ENCODE results near the gene PDZD7. TPM values are rescaled to one million over a fixed set of nuclear protein-coding genes. Genes with fewer than 3 reads are reported as not detected.

PDZD7 gene
- total RNA-seq, 2 donors from 2014 or later, result 0.12 to 0.44 TPM

DNA sequence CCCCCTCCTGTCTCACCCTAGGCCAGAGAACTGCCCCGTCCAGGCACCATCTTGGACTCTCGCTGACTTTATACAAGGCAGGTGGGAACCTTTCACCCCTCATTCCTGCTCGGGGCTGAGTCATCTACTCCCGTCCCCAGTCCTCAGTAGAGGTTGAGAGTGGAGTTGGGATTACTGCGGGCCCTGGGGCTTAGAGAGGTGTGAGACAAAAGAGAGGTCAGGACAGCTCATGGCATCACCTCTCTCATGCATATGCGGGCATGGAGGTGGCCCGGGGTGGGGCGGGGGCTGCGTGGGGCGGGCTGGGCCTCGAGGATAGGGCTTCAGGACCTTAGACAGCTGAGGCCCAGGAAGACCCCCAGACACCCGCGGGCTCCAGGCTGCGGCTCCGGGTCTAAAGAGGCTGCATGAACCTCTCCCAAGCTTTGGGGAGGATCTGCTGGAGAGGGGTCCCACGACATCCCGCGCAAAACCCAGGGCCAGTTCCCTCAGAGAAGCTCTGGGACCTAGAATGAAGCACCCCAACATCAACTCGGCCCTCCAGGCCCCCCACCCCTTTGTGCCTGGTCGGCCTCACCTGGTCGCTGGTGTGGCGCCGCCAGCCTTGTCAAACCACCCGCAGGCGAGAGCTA, 317 bp downstream of the PDZD7 start:
- peak overlapping the region; percentile 84 to 91 for H3K4me3 Mint-ChIP-seq
- H3K27me3 Mint-ChIP-seq (ENCODE audit: low read depth), result peaks cover 7% of the 10 kb centered on the region
- ATAC-seq (replicated peaks in 1 of 2) (no peak), DNase-seq (no peak)
- no peaks in the 10 kb centered on the region for H3K36me3 Mint-ChIP-seq (ENCODE audit: insufficient read depth in 2 of 2)
- H3K27ac Mint-ChIP-seq, result no peak overlapping the region
- peaks cover 18% of the 10 kb centered on the region for H3K4me1 Mint-ChIP-seq (ENCODE audit: low read depth)
- H3K9me3 Mint-ChIP-seq, result no peaks in the 10 kb centered on the region

DNA sequence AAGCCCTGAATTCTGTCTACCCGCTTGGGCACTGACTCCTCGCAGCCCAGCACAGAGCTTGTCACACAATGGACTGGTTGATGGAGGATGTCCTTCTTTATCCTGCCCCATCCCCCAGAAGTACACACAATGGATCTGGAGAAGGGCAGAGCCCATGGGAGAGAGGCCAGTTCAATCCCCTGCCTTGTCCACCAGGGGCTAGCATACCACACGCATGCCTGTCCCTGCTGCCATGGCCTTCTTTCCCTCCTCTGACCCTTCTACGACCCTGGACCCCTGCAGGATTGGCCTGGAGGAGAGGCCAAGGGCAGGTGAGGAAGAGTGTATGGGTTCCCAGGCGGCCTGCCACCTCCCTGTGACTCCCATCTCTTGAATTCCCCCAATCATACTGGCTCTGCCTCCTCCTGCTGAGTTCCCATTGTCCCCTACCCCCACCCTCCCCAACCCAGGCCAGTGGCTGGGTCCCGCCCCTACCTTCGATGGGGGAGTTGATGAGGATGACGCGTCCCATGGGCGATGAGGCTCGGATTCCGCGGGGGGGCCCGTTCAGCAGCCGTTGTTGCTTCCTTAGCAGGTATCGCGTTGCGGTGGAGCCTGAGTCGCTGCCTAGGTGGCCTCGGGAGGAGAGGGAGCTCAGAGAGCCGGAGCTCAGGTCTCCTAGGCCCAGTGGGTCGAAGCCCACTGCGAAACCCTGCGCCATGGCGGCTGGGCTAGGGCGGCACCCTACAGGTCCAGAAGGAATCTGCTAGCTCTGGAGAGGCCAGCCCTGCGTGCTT, 1.2 kb downstream of the PDZD7 start:
- H3K9me3 Mint-ChIP-seq, result no peaks in the 10 kb centered on the region
- H3K36me3 Mint-ChIP-seq (ENCODE audit: insufficient read depth in 2 of 2), result no peaks in the 10 kb centered on the region
- no peak overlapping the region for H3K27ac Mint-ChIP-seq
- H3K4me1 Mint-ChIP-seq (ENCODE audit: low read depth), result peaks cover 18% of the 10 kb centered on the region
- peaks cover 7% of the 10 kb centered on the region for H3K27me3 Mint-ChIP-seq (ENCODE audit: low read depth)
- no peak for ATAC-seq (replicated peaks in 1 of 2)
- H3K4me3 Mint-ChIP-seq, result no peak overlapping the region
- DNase-seq, result no peak

DNA sequence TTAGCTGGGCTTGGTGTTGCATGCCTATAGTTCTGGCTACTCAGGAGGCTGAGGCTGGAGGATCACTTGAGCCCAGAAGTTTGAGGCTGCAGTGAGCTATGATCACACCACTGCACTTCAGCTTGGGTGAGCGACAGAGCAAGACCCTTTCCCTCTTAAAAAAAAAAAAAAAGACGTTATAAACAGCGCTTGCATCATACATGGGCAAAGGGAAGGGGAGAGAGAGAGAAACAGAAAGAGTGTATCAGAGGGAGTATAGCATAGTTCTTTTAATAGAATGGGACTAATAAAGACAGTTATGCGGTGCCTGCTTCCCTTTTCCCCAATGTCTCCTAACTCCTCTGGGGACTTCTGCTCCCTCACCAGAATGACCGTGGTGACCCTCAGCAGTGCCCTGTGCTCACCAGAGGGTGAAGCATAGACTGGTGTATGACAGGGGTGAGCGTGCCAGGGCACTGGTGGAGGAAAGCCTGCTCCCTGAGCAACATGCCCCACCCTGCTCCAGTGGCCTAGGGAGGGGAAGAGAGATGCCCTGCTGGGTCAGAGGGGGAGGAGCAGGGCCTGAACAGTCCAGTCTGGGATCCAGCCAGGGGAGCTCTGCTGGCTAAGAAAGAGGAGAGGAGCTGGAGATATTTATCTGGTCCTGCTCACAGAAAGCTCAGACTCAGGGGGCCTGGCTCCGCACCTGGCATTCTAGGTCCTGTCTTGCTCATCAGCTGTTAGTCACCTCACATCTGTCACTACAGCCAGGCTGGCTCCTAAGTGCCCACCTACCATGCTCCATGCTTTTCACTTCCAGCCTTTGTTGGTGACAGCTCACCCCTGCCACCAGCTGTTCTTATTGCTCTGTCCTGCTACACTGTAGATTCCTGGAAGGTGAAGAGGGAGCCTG, 2.2 kb downstream of the PDZD7 start:
- no peak overlapping the region for H3K4me3 Mint-ChIP-seq
- H3K27me3 Mint-ChIP-seq (ENCODE audit: low read depth), result peaks cover 7% of the 10 kb centered on the region
- no peak overlapping the region for H3K27ac Mint-ChIP-seq
- peaks cover 18% of the 10 kb centered on the region for H3K4me1 Mint-ChIP-seq (ENCODE audit: low read depth)
- ATAC-seq (replicated peaks in 1 of 2) (no peak), DNase-seq (no peak)
- no peaks in the 10 kb centered on the region for H3K9me3 Mint-ChIP-seq
- no peaks in the 10 kb centered on the region for H3K36me3 Mint-ChIP-seq (ENCODE audit: insufficient read depth in 2 of 2)

DNA sequence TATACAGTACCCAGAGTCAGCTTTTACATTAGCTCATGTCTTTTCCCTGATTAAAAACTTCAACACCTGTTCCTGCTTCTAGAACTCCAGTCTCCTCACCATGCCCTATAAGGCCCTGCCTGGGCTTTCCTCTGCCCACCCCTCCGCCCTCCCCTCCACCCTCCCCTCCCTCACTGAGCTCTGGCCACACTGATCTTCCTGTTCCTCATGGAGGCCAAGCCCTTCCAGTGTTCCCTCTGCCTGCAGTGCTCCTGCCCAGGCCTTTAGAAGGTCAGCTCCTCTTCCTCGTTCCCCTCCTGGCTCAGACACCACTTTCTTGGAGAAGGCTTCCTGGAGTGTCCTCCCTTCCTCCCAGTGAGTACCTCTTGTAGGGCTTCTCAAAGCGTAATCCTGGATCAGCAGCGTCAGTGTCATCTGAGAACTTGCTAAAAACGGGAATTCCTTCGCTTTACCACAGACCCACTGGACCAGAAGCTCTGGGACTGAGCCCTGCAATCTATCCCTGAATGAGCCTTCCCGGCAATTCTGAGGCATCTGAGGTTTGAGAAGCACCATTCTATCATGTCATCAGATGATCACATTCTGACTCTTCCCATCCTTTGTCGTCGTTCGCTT, 3.7 kb downstream of the PDZD7 start:
- DNase-seq (no peak), ATAC-seq (replicated peaks in 1 of 2) (no peak)
- Mint-ChIP-seq H3K36me3 (ENCODE audit: insufficient read depth in 2 of 2) (no peaks in the 10 kb centered on the region), H3K27ac (no peak overlapping the region), H3K4me3 (no peak overlapping the region), H3K27me3 (ENCODE audit: low read depth) (peaks cover 7% of the 10 kb centered on the region), H3K4me1 (ENCODE audit: low read depth) (peaks cover 9% of the 10 kb centered on the region), H3K9me3 (no peaks in the 10 kb centered on the region)

DNA sequence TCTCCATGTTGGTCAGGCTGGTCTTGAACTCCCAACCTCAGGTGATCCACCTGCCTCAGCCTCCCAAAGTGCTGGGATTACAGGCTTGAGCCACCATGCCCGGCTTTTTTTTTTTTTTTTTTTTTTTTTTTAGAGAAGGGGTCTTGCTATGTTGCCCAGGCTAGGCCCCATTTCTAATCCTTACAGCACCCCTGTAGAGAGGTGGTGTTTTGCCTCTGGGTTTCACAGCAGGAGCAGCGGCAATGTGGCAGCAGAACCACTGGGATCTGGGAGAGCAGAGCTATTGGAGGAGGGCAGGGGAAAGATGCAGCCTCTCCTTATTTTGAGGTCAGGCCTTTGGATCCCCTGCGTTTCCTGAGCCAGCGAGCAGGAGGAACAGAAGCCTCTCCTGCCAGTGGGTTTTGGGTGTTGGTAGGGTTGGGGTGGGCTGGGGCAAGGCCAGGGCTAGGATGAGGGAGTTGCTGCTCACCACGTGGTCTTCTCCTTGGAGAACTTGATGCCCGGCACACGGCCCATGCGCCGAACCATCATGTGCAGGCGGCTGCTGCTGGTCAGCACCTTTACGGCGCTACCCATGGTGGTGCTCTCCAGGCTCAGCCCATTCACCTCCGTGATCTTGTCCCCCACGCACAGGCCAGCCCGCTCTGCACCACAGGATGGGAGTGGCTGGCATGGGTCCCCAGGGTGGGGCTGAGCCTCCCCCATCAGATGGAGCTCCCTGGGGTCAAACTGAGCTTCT, 7.8 kb downstream of the PDZD7 start:
- no peaks in the 10 kb centered on the region for H3K9me3 Mint-ChIP-seq
- DNase-seq (no peak), ATAC-seq (replicated peaks in 1 of 2) (no peak)
- H3K27ac Mint-ChIP-seq, result no peak overlapping the region
- peaks cover 6% of the 10 kb centered on the region for H3K4me1 Mint-ChIP-seq (ENCODE audit: low read depth)
- no peaks in the 10 kb centered on the region for H3K36me3 Mint-ChIP-seq (ENCODE audit: insufficient read depth in 2 of 2)
- H3K27me3 Mint-ChIP-seq (ENCODE audit: low read depth), result peaks cover 21% of the 10 kb centered on the region
- no peak overlapping the region for H3K4me3 Mint-ChIP-seq

DNA sequence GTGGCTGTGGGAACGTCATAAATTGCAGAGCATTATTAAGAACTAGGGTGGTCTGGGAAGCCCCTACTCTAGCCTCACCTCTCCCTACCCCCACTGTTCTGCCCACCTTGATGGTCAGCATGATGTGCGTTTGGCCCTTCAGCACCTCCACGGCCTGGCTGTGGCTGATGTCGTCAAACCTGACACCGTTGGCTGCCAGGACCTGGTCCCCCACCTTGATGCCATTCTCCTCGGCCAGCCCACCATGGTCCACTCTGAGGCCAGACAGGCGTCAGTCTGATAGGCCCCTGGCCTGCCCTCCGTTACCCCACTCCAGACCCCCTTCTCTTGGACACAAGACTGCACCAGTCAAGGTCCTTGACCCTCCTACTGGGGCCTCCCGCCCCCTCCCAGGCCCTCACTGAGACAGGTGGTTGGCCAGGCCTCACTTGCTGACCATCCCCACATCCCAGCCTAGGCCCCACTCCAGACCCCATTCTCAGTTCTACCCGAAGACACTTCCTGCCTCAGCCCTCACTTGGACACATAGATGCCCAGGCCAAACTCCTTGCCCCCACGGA, 9.2 kb downstream of the PDZD7 start:
- Mint-ChIP-seq H3K27ac (no peak overlapping the region), H3K4me1 (ENCODE audit: low read depth) (peaks cover 6% of the 10 kb centered on the region), H3K27me3 (ENCODE audit: low read depth) (peaks cover 34% of the 10 kb centered on the region), H3K9me3 (no peaks in the 10 kb centered on the region), H3K36me3 (ENCODE audit: insufficient read depth in 2 of 2) (no peaks in the 10 kb centered on the region), H3K4me3 (no peak overlapping the region)
- ATAC-seq (replicated peaks in 1 of 2), result no peak
- no peak for DNase-seq

DNA sequence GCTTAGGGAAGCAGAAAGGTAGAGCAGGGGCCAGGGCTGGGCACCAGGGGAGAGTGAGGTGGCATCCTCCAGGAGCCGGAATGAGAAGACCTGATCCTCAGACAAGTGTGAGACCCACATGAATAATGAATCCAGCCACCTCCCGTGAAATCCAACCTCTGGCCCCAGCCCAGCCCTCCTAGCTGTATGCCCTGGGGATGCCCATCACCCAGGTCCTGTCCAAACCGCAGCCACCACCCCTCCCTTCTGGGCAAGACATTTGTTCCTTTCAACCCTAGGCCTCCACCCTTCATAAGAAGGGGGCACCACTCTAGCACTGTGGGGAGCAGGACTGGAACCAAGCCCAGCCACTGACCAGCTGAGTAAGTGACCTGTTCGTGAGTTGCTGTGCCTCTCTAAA, 9.7 kb downstream of the PDZD7 start:
- no peak for DNase-seq
- peaks cover 40% of the 10 kb centered on the region for H3K27me3 Mint-ChIP-seq (ENCODE audit: low read depth)
- no peaks in the 10 kb centered on the region for H3K36me3 Mint-ChIP-seq (ENCODE audit: insufficient read depth in 2 of 2)
- no peak for ATAC-seq (replicated peaks in 1 of 2)
- no peak overlapping the region for H3K27ac Mint-ChIP-seq
- no peaks in the 10 kb centered on the region for H3K9me3 Mint-ChIP-seq
- peaks cover 6% of the 10 kb centered on the region for H3K4me1 Mint-ChIP-seq (ENCODE audit: low read depth)
- H3K4me3 Mint-ChIP-seq, result no peak overlapping the region

DNA sequence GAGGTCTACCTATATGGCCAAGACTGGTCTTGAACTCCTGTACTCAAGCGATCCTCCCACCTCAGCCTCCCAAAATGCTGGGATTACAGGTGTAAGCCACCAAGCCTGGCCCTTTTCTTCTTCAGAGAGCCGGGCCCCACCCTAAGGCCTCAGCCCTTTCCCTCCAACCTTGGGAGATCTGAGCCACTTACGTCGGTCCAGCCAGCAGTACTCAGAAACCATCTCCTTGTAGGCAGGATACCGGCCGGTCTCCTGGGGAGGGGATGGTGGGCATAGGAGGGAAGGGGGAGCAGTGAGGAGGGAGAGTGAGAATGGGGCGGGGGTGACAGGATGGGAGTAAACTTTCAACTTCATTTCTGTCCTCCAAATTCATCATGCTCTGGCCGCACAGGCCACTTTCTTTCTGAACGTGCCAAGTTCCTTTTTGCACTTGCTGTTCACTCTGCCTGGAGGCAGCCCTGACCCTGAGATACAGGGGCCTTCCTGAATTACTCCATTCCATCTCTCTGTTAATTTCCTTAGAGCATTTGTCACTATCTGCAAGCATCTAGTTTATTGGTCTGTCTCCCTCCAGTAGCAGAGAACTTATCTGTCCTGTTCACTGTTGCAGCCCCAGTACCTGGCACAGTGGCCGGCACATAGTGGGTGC, 10.4 kb downstream of the PDZD7 start:
- Mint-ChIP-seq H3K9me3 (no peaks in the 10 kb centered on the region), H3K4me3 (no peak overlapping the region), H3K27ac (no peak overlapping the region), H3K27me3 (ENCODE audit: low read depth) (peaks cover 44% of the 10 kb centered on the region), H3K4me1 (ENCODE audit: low read depth) (peaks cover 6% of the 10 kb centered on the region), H3K36me3 (ENCODE audit: insufficient read depth in 2 of 2) (no peaks in the 10 kb centered on the region)
- DNase-seq (no peak), ATAC-seq (replicated peaks in 1 of 2) (no peak)

DNA sequence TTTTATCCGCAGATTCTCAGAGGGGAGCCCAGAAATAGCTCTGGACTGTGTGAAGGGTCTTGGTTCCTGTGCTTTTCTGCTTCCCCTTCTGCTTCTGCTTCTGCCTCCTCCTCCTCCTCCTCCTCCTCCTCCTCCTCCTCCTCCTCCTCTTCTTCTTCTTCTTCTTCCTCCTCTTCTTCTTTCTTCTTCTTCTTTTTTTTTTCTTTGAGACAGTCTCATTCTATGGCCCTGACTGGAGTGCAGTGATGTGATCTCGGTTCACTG, 11.6 kb downstream of the PDZD7 start:
- Mint-ChIP-seq H3K4me1 (ENCODE audit: low read depth) (peaks cover 17% of the 10 kb centered on the region), H3K27ac (no peak overlapping the region), H3K9me3 (no peaks in the 10 kb centered on the region), H3K4me3 (no peak overlapping the region), H3K36me3 (ENCODE audit: insufficient read depth in 2 of 2) (no peaks in the 10 kb centered on the region), H3K27me3 (ENCODE audit: low read depth) (peaks cover 44% of the 10 kb centered on the region)
- no peak for ATAC-seq (replicated peaks in 1 of 2)
- no peak for DNase-seq

DNA sequence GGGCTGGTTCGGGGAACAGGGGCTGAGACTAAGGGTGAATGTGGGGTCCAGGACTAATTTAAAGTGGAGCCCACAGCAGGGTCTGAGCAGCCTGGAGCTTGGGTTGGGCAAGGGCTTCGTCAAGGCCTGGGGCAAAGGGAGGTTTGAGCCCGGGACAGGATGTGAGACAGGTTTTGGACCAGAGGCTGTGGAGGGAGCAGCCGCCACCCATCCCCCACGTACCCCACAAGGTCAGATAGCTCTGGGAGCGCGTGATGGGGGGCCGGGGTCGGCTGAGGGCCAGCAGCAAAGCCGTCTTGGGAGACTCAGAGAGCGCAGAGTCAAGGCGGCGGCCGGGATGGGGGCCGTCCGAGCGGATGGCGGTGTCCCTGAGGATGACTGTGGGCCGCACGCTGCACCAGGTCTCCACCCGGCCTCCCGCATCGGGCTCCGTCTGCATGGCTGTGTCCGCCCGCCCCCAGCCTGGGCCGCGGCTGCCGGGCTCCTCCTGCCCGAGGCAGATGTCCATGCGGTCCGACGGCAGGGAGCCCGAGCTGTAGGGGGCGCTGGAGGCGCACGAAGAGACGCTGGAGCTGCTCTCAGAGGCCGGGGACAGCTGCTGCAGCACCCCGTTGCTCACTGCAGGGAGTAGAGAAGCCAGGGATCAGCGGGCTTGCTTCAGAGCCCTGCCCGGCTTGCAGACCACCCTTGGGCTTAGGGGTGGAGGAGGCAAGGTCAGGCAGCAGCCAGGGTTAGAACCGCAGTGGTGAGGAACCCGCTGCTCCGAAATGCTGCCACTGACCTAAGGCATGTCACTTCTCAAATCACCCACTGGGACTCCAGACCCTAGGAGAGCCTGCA, 12.1 kb downstream of the PDZD7 start:
- H3K27me3 Mint-ChIP-seq (ENCODE audit: low read depth), result peaks cover 44% of the 10 kb centered on the region
- ATAC-seq (replicated peaks in 1 of 2) (peak; percentile 85), DNase-seq (peak; percentile 88 to 89)
- peaks cover 22% of the 10 kb centered on the region for H3K4me1 Mint-ChIP-seq (ENCODE audit: low read depth)
- no peaks in the 10 kb centered on the region for H3K9me3 Mint-ChIP-seq
- H3K27ac Mint-ChIP-seq, result no peak overlapping the region
- H3K4me3 Mint-ChIP-seq, result peak overlapping the region in 1 of 2 donors; percentile 32
- H3K36me3 Mint-ChIP-seq (ENCODE audit: insufficient read depth in 2 of 2), result no peaks in the 10 kb centered on the region

DNA sequence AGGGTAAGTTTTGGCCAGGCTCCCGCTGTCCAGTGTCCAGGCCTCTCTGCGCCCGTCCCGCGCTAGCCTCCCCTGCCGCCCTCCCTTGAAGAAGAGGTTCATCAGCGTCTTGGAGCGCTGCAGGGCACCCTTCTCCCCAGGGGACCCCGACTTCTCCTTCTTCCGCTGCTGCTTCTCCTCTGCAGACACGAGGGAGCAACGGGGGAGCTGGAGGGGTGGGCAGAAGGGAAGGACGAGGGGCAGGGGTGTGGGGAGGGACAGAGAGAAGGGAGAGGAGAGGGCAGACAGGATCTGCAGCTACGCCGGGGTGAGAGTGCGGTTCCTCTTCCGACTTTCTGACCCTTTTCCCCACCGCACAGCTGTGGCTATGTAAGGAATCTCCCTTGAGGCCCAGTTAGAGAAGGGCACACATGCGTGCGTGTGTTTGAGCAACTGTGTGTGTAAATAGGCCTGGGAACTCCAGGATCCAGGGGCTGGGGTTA, 12.8 kb downstream of the PDZD7 start:
- DNase-seq (no peak), ATAC-seq (replicated peaks in 1 of 2) (no peak)
- H3K4me1 Mint-ChIP-seq (ENCODE audit: low read depth), result peaks cover 26% of the 10 kb centered on the region
- no peaks in the 10 kb centered on the region for H3K36me3 Mint-ChIP-seq (ENCODE audit: insufficient read depth in 2 of 2)
- peaks cover 48% of the 10 kb centered on the region for H3K27me3 Mint-ChIP-seq (ENCODE audit: low read depth)
- peak overlapping the region in 1 of 2 donors; percentile 32 for H3K4me3 Mint-ChIP-seq
- H3K9me3 Mint-ChIP-seq, result no peaks in the 10 kb centered on the region
- no peak overlapping the region for H3K27ac Mint-ChIP-seq
